H1 (cell line): ENCODE data around the gene CHMP1B. TPM values are rescaled to one million over a fixed set of nuclear protein-coding genes. Genes with fewer than 3 reads are reported as not detected.

Experiments
- CTCF ChIA-PET: fragments of 300-600 bp; sonication (Branson Sonifier 250); formaldehyde crosslinking; loops from one replicate; lab custom pipeline; 2021; ENCODE audit not compliant: partially characterized antibody; lab: Charles Lee
- POLR2A ChIA-PET: fragments of 300-600 bp; sonication (Branson Sonifier 250); formaldehyde crosslinking; loops from one replicate; lab custom pipeline; 2021; ENCODE audit warnings: inconsistent platforms; ENCODE audit not compliant: partially characterized antibody; lab: Charles Lee
- DNase-seq, 2 experiments: peaks; one replicate each; pipeline versions ENCODE4 v3.0.0 to v3.0.0-alpha.2; 2010 to 2022; ENCODE audit warnings: low spot score in 2 of 2, low read depth in 1 of 2, mixed read lengths in 1 of 2
- FAIRE-seq: peaks from 2 replicates; lab custom pipeline; 2011; peaks lifted over from hg19 to GRCh38; lab: Jason Lieb, UNC
- H2AFZ ChIP-seq: 2 replicates; pipeline ENCODE4 v1.8.1; 2012; ENCODE audit warnings: low read length, inconsistent platforms
- H2AK5ac ChIP-seq: 2 replicates; pipeline ENCODE4 v1.6.1; 2013; ENCODE audit warnings: low read depth, low read length
- H2BK120ac ChIP-seq: replicated peaks from 2 replicates; pipeline ENCODE3; 2013; ENCODE audit warnings: low read depth, low read length, inconsistent platforms
- H2BK12ac ChIP-seq: 2 replicates; pipeline ENCODE4 v1.6.1; 2013; ENCODE audit warnings: low read depth, low read length
- H2BK15ac ChIP-seq: 2 replicates; pipeline ENCODE4 v1.6.1; 2013; ENCODE audit warnings: low read length
- H2BK20ac ChIP-seq: 2 replicates; pipeline ENCODE4 v1.6.1; 2013; ENCODE audit warnings: low read length
- H2BK5ac ChIP-seq: 2 replicates; pipeline ENCODE4 v1.6.1; 2013; ENCODE audit warnings: low read depth, low read length
- H3K14ac ChIP-seq: 2 replicates; pipeline ENCODE4 v1.6.1; 2013; ENCODE audit warnings: inconsistent platforms; ENCODE audit not compliant: insufficient read length
- H3K18ac ChIP-seq: 2 replicates; pipeline ENCODE4 v1.6.1; 2013; ENCODE audit warnings: low read length; ENCODE audit errors: extremely low read depth
- H3K23ac ChIP-seq: 2 replicates; pipeline ENCODE4 v1.6.1; 2013; ENCODE audit warnings: inconsistent platforms; ENCODE audit not compliant: insufficient read length
- H3K23me2 ChIP-seq: 2 replicates; pipeline ENCODE4 v1.6.1; 2013; ENCODE audit warnings: low read depth, low read length
- H3K27ac ChIP-seq: 2 replicates; pipeline ENCODE4 v1.6.1; 2011; ENCODE audit warnings: low read depth, low read length, inconsistent platforms
- H3K27me3 ChIP-seq, 4 experiments: replicated peaks in 1 of 4; 1 replicate in 1 of 4; 2 replicates in 3 of 4; pipeline versions ENCODE4 v1.6.1 to v1.8.1; 2011 to 2013; ENCODE audit warnings: low read length in 3 of 4, mild to moderate bottlenecking in 3 of 4, inconsistent platforms in 2 of 4, mixed read lengths in 2 of 4, moderate library complexity in 1 of 4; ENCODE audit not compliant: control insufficient read depth in 3 of 4, insufficient read depth in 3 of 4; ENCODE audit errors: extremely low read depth in 1 of 4
- H3K36me3 ChIP-seq, 4 experiments: 2 replicates each; pipeline versions ENCODE4 v1.6.1 to v1.8.1; 2011 to 2013; ENCODE audit warnings: mild to moderate bottlenecking in 4 of 4, low read length in 3 of 4, moderate library complexity in 2 of 4, control low read depth in 1 of 4, inconsistent platforms in 1 of 4; ENCODE audit not compliant: insufficient read depth in 4 of 4, control insufficient read depth in 2 of 4
- H3K4ac ChIP-seq: replicated peaks from 2 replicates; pipeline ENCODE3; 2013; ENCODE audit warnings: low read length, low read depth, mixed read lengths, inconsistent platforms; ENCODE audit not compliant: insufficient read length
- H3K4me1 ChIP-seq, 4 experiments: replicated peaks in 1 of 4; 1 replicate in 1 of 4; 2 replicates in 3 of 4; pipeline versions ENCODE4 v1.6.1 to v1.8.1; 2011 to 2013; ENCODE audit warnings: low read length in 3 of 4, inconsistent platforms in 2 of 4, mixed read lengths in 1 of 4; ENCODE audit not compliant: insufficient read depth in 4 of 4, control insufficient read depth in 3 of 4
- H3K4me2 ChIP-seq, 2 experiments: 2 replicates each; pipeline versions ENCODE4 v1.6.1 to v1.8.1; 2011 to 2013; ENCODE audit warnings: low read depth in 2 of 2, low read length in 2 of 2, control low read depth in 1 of 2, inconsistent platforms in 1 of 2, mild to moderate bottlenecking in 1 of 2; ENCODE audit not compliant: insufficient read depth in 1 of 2
- H3K4me3 ChIP-seq, 4 experiments: fragments of 200-600, 300-600 bp in 1 of 4; sonication (generic), shearing (Covaris generic), sonication (Bioruptor Twin) in 1 of 4; 2 replicates each; pipeline versions ENCODE4 v1.5.1 to v1.8.1; 2011 to 2016; ENCODE audit warnings: low read length in 4 of 4, low read depth in 3 of 4, control low read depth in 2 of 4, inconsistent platforms in 2 of 4, mild to moderate bottlenecking in 2 of 4, mixed read lengths in 1 of 4, moderate library complexity in 1 of 4; ENCODE audit not compliant: insufficient read depth in 2 of 4; ENCODE audit errors: extremely low read depth in 1 of 4
- H3K56ac ChIP-seq: replicated peaks from 2 replicates; pipeline ENCODE3; 2013; ENCODE audit warnings: low read depth, mild to moderate bottlenecking, mixed read lengths, low read length, inconsistent platforms; ENCODE audit not compliant: insufficient read length
- H3K79me1 ChIP-seq: 2 replicates; pipeline ENCODE4 v1.6.1; 2013; ENCODE audit warnings: low read depth, low read length, control low read depth
- H3K79me2 ChIP-seq, 2 experiments: 2 replicates each; pipeline versions ENCODE4 v1.6.1 to v1.8.1; 2012 to 2013; ENCODE audit warnings: low read length in 2 of 2, mild to moderate bottlenecking in 2 of 2, inconsistent platforms in 1 of 2; ENCODE audit not compliant: insufficient read depth in 2 of 2, control insufficient read depth in 1 of 2
- H3K9ac ChIP-seq, 4 experiments: replicated peaks in 1 of 4; 1 replicate in 1 of 4; 2 replicates in 3 of 4; pipeline versions ENCODE4 v1.6.1 to v1.8.1; 2011 to 2013; ENCODE audit warnings: low read depth in 3 of 4, low read length in 3 of 4, control low read depth in 2 of 4, mild to moderate bottlenecking in 2 of 4, moderate library complexity in 2 of 4, inconsistent platforms in 1 of 4; ENCODE audit errors: extremely low read depth in 1 of 4
- H3K9me3 ChIP-seq, 2 experiments: 2 replicates each; pipeline versions ENCODE4 v1.6.1 to v1.8.1; 2012 to 2013; ENCODE audit warnings: mild to moderate bottlenecking in 2 of 2, moderate library complexity in 2 of 2, control low read depth in 1 of 2, inconsistent platforms in 1 of 2, low read depth in 1 of 2, low read length in 1 of 2, mixed read lengths in 1 of 2; ENCODE audit not compliant: insufficient read depth in 2 of 2
- H4K20me1 ChIP-seq, 2 experiments: replicated peaks in 1 of 2; 2 replicates each; pipeline versions ENCODE3 to v1.8.1; 2011 to 2013; ENCODE audit warnings: inconsistent platforms in 2 of 2, low read length in 2 of 2, mild to moderate bottlenecking in 1 of 2; ENCODE audit not compliant: insufficient read depth in 2 of 2, control insufficient read depth in 1 of 2
- H4K5ac ChIP-seq: 2 replicates; pipeline ENCODE4 v1.6.1; 2013; ENCODE audit warnings: low read length, low read depth, mixed read lengths, inconsistent platforms; ENCODE audit not compliant: insufficient read length
- H4K8ac ChIP-seq: 2 replicates; pipeline ENCODE4 v1.8.0; 2013; ENCODE audit warnings: mild to moderate bottlenecking, moderate library complexity, low read length, inconsistent platforms; ENCODE audit not compliant: insufficient read depth; ENCODE audit errors: extremely low read depth
- H4K91ac ChIP-seq: replicated peaks from 2 replicates; pipeline ENCODE3; 2013; ENCODE audit warnings: low read length, mixed read lengths, inconsistent platforms; ENCODE audit not compliant: insufficient read length
- BACH1 ChIP-seq: IDR thresholded peaks from 2 replicates; pipeline ENCODE4 v1.6.1; 2012; ENCODE audit warnings: low read length, improper control_type of control experiment
- CBX5 ChIP-seq: fragments of 300-800, 300-1000 bp; sonication (generic); IDR thresholded peaks from 2 replicates; pipeline ENCODE4 v1.7.1; 2016; ENCODE audit warnings: antibody characterized with exemption, low read length, low read depth
- CTBP2 ChIP-seq: IDR thresholded peaks from 2 replicates; pipeline ENCODE4 v1.7.0; 2011; ENCODE audit warnings: borderline replicate concordance, mild to moderate bottlenecking, moderate library complexity, mixed read lengths, low read length; ENCODE audit not compliant: insufficient read depth, insufficient read length
- HDAC6 ChIP-seq: IDR thresholded peaks from one replicate; pipeline ENCODE4 v1.7.1; 2012; ENCODE audit warnings: low read depth, mild to moderate bottlenecking, inconsistent platforms, low read length, moderate library complexity
- KDM1A ChIP-seq: fragments of 200-600, 300-600 bp; sonication (generic); IDR thresholded peaks from 2 replicates; pipeline ENCODE4 v1.7.1; 2016; ENCODE audit warnings: mild to moderate bottlenecking, low read length, borderline replicate concordance
- NANOG ChIP-seq: IDR thresholded peaks from 2 replicates; pipeline ENCODE4 v1.6.1; 2011; ENCODE audit warnings: low read length, low read depth, mild to moderate bottlenecking, inconsistent platforms; ENCODE audit not compliant: insufficient read depth, poor library complexity, severe bottlenecking
- NRF1 ChIP-seq: IDR thresholded peaks from 2 replicates; pipeline ENCODE4 v1.6.1; 2011; ENCODE audit warnings: mild to moderate bottlenecking, low read depth, low read length, improper control_type of control experiment
- RNF2 ChIP-seq: fragments of 200-900, 300-1000 bp; sonication (generic); IDR thresholded peaks from 2 replicates; pipeline ENCODE4 v1.7.1; 2016; ENCODE audit warnings: borderline replicate concordance, low read depth, mild to moderate bottlenecking, antibody characterized with exemption, low read length; ENCODE audit not compliant: poor library complexity, severe bottlenecking; ENCODE audit errors: missing control alignments
- RXRA ChIP-seq: IDR thresholded peaks from 2 replicates; pipeline ENCODE4 v1.6.1; 2011; ENCODE audit warnings: low read depth, mild to moderate bottlenecking, low read length, moderate library complexity; ENCODE audit not compliant: insufficient read depth
- SAP30 ChIP-seq: fragments of 300-600 bp; sonication (generic); IDR thresholded peaks from 2 replicates; pipeline ENCODE4 v1.7.1; 2012; ENCODE audit warnings: low read length, moderate library complexity, mild to moderate bottlenecking, inconsistent platforms; ENCODE audit not compliant: insufficient read depth, insufficient replicate concordance
- SUZ12 ChIP-seq: fragments of 200-600 bp; sonication (generic); IDR thresholded peaks from 2 replicates; pipeline ENCODE4 v1.6.1; 2012; ENCODE audit warnings: mild to moderate bottlenecking, inconsistent platforms, low read length, moderate library complexity, mixed read lengths
- TAF7 ChIP-seq: optimal IDR thresholded peaks from 2 replicates; pipeline ENCODE3; 2011; ENCODE audit warnings: low read depth, mild to moderate bottlenecking, inconsistent platforms, low read length, moderate library complexity, borderline replicate concordance
- WGBS, 2 experiments: shearing (Covaris generic) in 1 of 2; methylation state at CpG; one replicate each; pipeline versions ENCODE4 v1.1.6 to v1.1.7; 2013 to 2015; ENCODE audit warnings: low lambda C conversion rate in 2 of 2, mixed read lengths in 2 of 2, inconsistent platforms in 1 of 2, low coverage in 1 of 2, missing lambda C conversion rate in 1 of 2; ENCODE audit not compliant: insufficient replicate concordance in 2 of 2, insufficient coverage in 1 of 2, insufficient read length in 1 of 2; ENCODE audit errors: extremely low coverage in 1 of 2, missing lambda C conversion rate in 1 of 2; 5-methylcytosine and 5-hydroxymethylcytosine counted together
- polyA plus RNA-seq, 7 experiments: library from polyadenylated mRNA; depleted of rRNA in 3 of 7; stranded (reverse) in 5 of 7; unstranded in 2 of 7; fragments of >200 nt in 5 of 7; fragments of 200-250 nt in 2 of 7; gene quantifications; 1 replicate in 5 of 7; 2 replicates in 1 of 7; 4 replicates in 1 of 7; pipeline versions ENCODE4 v1.2.1 to v1.2.3, GENCODE V29; 2011 to 2013; ENCODE audit warnings: missing spikeins in 2 of 7, mixed read lengths in 2 of 7
- total RNA-seq: library from RNA; stranded (reverse); fragmentation: NEBNext Ultra II Directional; extraction: Animal tissue kit (Norgen Biotek cat#: 25700); gene quantifications from 2 replicates; pipeline ENCODE4 v1.2.1, GENCODE V29; 2021

The CHMP1B gene
- total and polyA plus RNA-seq, 2 of the 8 experiments (the other 6 are each of a cell fraction or from before 2014, with no cell fraction given): 30.5 to 43.2 TPM

DNA sequence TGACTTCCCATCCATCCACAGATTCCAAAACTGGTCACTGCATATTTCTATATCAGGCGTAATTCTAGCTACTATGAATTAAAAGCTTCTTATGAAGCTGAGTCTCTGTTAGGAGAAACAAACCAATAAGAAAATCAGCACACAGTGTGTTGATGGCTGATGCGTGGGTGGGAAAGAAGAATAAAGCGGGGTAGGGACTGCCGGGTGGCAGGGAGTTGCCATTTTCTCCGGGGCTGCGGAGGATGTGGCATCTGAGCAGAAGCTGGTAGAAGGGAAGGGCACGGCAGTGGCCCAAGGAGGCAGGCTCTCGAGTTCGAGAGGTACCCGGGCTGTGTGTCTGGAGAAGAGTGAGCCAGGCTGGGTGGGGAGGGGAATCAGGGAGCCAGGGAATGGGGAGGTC is 48.6 kb upstream of the CHMP1B start:
- Histone ChIP-seq H2BK20ac (no peak overlapping the region), H3K27me3 (no peaks in the 10 kb centered on the region), H3K18ac (no peak overlapping the region), H3K14ac (no peak overlapping the region), H4K5ac (no peak overlapping the region), H2AK5ac (no peak overlapping the region), H3K56ac (no peak overlapping the region), H2BK12ac (peak overlapping the region; percentile 65; the same call in 1 of the 2 replicates), H4K91ac (no peak overlapping the region), H4K8ac (no peak overlapping the region), H2BK5ac (no peak overlapping the region), H3K9me3 (no peaks in the 10 kb centered on the region), H3K9ac (no peak overlapping the region), H3K4me2 (no peak overlapping the region), H3K4ac (no peak overlapping the region), H3K36me3 (no peaks in the 10 kb centered on the region), H3K79me1 (no peaks in the 10 kb centered on the region), H3K4me3 (no peak overlapping the region), H4K20me1 (no peaks in the 10 kb centered on the region), H3K79me2 (no peaks in the 10 kb centered on the region), H3K27ac (no peak overlapping the region), H2AFZ (no peak overlapping the region), H2BK15ac (no peak overlapping the region; the same call in 1 of the 2 replicates), H3K4me1 (peaks cover 5 to 9% (median 7%) of the 10 kb centered on the region in 4 experiments), H2BK120ac (no peak overlapping the region), H3K23me2 (peaks cover 3% of the 10 kb centered on the region; the same call in 1 of the 2 replicates), H3K23ac (no peak overlapping the region)
- TF ChIP-seq RNF2 (no peak), KDM1A (no peak), NRF1 (no peak), NANOG (no peak), BACH1 (no peak), TAF7 (no peak), RXRA (no peak), CTBP2 (no peak), HDAC6 (no peak), CBX5 (no peak), SAP30 (no peak), SUZ12 (no peak)
- FAIRE-seq (no peak), DNase-seq (no peak)
- ChIA-PET CTCF (no interaction called here), POLR2A (interaction anchor here (1.3 kb wide), 1 partner anchor 19 kb away, joined by 3 read pairs; no protein-coding TSS in a partner anchor)
- 89% methylated on average over 10 of the region's 10 CpGs; no CpG with 5 or more reads in 1 of the 2 experiments for WGBS, 2 experiments
